Measurements from ENCODE around the gene LRRIQ1.
"Not testable (repeated sequence)": the region's sequence is repeated elsewhere in the genome, so short reads cannot be mapped to it uniquely, and the experiment has no call there.

The LRRIQ1 gene

DNA sequence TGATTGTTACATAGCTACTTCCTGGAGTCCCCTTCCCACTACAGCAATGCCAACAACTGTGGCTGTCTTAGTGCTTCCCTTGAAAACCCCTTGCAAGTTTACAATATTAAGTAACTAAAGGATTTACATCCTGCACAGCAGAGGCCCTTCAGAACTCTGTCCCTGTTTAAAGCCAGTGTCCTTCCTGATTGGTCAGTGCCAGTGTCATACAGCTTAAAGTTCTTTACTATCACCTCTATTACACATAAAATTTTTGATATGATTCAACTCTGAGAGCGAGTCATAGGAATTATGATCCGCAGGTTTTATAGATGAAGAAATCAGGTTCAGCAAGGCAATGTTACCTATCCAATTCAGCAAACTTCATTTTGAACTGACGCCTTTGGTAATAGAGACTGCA lies 152.5 kb downstream of the LRRIQ1 start:
- in situ Hi-C loops (cut with MboI; ENCODE audit: low sequenced_read_pairs, unreplicated experiment): no loop called here
- TF ChIP-seq, protein P1, sequence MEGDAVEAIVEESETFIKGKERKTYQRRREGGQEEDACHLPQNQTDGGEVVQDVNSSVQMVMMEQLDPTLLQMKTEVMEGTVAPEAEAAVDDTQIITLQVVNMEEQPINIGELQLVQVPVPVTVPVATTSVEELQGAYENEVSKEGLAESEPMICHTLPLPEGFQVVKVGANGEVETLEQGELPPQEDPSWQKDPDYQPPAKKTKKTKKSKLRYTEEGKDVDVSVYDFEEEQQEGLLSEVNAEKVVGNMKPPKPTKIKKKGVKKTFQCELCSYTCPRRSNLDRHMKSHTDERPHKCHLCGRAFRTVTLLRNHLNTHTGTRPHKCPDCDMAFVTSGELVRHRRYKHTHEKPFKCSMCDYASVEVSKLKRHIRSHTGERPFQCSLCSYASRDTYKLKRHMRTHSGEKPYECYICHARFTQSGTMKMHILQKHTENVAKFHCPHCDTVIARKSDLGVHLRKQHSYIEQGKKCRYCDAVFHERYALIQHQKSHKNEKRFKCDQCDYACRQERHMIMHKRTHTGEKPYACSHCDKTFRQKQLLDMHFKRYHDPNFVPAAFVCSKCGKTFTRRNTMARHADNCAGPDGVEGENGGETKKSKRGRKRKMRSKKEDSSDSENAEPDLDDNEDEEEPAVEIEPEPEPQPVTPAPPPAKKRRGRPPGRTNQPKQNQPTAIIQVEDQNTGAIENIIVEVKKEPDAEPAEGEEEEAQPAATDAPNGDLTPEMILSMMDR (IDR thresholded peaks at IDR 0.05; ENCODE audit: borderline replicate concordance, control extremely low read depth, extremely low read depth, insufficient read depth, missing control alignments): no peak
- DNase-seq (ENCODE audit: low spot score): no peak

DNA sequence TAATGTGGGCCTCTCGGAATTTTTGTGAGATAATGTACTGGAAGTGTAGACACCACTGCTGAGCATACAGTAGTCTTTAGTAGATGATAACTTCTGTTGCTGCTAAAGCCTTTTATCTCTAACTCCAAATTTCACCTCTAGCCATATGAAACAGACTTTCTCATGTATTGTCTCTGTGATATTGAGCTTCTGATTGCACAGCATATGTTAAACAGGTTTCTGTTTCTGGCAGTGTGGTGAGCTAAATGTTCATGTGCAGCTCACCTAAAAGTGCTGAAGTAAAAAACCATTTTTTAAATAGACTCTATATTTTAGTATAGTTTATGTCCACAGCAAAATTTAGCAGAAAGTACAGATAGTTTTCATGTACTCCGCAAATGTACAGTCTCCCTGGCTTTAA lies 154.6 kb downstream of the LRRIQ1 start:
- DNase-seq (ENCODE audit: low spot score): no peak
- in situ Hi-C loops (cut with MboI; ENCODE audit: low sequenced_read_pairs, unreplicated experiment): no loop called here
- TF ChIP-seq, protein P1 (IDR thresholded peaks at IDR 0.05; ENCODE audit: borderline replicate concordance, control extremely low read depth, extremely low read depth, insufficient read depth, missing control alignments): no peak

DNA sequence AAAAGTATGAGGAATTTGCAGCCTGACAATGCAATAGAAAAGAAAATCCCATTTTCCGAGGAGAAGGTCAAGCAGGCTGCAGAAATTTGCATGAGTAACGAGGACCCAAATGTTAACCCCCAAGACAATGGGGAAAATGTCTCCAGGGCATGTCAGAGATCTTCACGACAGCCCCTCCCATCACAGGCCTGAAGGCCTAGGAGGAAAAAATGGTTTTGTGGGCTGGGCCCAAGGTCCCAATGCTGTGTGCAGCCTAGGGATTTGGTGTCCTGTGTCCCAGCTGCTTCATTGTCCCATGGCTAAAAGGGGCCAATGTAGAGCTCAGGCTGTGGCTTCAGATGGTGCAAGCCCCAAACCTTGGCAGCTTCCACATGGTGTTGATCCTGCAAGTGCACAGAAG lies 167.7 kb downstream of the LRRIQ1 start:
- DNase-seq (ENCODE audit: low spot score); in situ Hi-C loops (cut with MboI; ENCODE audit: low sequenced_read_pairs, unreplicated experiment): not testable (repeated sequence)

DNA sequence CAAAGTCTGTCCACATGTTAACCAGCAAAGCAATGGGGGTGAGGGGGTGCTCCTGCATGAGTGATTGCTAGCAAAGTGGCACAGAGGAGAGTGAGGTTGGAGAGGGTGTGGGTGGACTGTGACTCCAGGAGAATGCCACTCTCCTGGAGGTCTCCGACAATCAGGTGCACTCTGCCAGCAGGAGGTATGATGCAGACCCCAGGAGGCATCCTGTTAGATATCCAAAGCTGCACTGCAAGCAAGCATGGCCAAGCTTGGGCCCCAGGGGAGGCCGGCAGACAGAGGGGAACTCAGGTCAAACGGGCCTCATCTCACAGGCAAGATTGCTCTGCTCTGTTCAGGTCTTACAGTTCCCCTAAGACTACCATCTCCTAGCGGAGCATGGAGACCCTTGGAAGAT lies 170.4 kb downstream of the LRRIQ1 start:
- no peak for DNase-seq (ENCODE audit: low spot score)
- in situ Hi-C loops (cut with MboI; ENCODE audit: low sequenced_read_pairs, unreplicated experiment): no loop called here
- TF ChIP-seq, protein P1 (IDR thresholded peaks at IDR 0.05; ENCODE audit: borderline replicate concordance, control extremely low read depth, extremely low read depth, insufficient read depth, missing control alignments): no peak

DNA sequence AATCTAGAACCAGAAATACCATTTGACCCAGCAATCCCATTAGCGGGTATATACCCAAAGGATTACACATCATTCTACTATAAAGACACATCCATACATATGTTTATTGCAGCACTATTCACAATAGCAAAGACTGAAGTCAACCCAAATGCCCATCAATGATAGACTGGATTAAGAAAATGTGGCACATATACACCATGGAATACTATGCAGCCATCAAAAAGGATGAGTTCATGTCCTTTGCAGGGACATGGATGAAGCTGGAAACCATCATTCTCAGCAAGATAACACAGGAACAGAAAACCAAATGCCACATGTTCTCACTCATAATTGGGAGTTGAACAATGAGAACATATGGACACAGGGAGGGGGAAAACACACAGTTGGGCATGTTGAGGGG lies 188.2 kb downstream of the LRRIQ1 start:
- in situ Hi-C loops (cut with MboI; ENCODE audit: low sequenced_read_pairs, unreplicated experiment); DNase-seq (ENCODE audit: low spot score): not testable (repeated sequence)

DNA sequence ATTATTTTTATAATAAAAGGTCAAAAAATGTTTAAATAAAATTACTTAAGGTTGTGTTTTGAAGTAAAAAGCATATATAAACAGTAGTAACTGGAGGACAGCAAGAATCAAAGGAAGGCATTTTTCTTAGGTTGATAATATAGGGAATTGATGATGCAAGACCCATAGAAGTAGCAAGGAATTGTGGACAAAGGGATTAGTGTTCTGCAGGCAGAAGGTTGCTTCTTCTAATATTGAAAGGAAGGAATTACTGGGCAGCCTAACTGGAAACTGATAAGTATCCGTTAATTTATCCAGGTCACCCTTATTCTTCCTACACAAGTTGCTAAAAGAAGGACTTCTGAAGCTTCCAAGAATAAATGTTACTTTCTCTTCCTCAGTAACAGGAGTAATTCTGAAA lies 189.3 kb downstream of the LRRIQ1 start:
- in situ Hi-C loops (cut with MboI; ENCODE audit: low sequenced_read_pairs, unreplicated experiment): no loop called here
- no peak for DNase-seq (ENCODE audit: low spot score)
- TF ChIP-seq, protein P1 (IDR thresholded peaks at IDR 0.05; ENCODE audit: borderline replicate concordance, control extremely low read depth, extremely low read depth, insufficient read depth, missing control alignments): no peak

DNA sequence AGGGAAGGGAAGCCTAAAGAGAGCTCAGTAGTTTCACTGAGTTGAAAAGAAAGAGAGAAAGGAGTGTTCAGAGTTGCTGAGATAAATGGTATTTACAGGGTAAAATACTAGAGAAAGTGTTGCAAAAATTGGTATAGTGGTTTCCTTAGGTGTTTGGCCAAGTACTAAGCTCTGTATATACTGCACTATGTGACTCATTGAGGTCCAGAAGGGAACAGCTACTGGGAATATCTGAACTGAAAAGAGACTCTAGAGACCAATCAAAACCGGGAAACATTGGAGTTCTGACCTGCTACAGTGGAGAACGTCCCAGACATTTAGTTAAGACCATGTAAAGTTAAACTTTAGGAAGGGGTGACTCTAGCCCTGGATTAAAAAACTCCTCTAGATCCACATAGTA lies 201.2 kb downstream of the LRRIQ1 start:
- DNase-seq (ENCODE audit: low spot score): no peak
- in situ Hi-C loops (cut with MboI; ENCODE audit: low sequenced_read_pairs, unreplicated experiment): no loop called here
- TF ChIP-seq, protein P1 (IDR thresholded peaks at IDR 0.05; ENCODE audit: borderline replicate concordance, control extremely low read depth, extremely low read depth, insufficient read depth, missing control alignments): no peak

DNA sequence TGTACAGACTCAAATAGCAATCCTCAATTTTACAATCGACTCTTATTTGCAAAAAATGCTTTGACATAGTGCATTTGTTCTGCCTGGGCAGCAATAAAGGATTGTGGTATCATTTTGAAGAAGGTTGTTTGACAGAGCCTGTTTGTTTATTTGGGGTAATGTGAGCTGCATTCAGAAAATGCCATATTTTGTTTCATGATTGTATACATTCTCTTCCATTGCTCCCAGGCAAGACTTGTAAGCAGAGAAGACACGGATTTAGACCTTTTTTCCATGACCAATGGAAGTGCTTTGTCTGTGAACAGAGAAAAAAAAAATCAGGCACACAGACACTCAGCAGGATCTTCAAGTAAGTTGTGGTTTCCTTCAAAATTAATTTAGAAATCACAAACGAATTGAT lies 208.4 kb downstream of the LRRIQ1 start:
- in situ Hi-C loops (cut with MboI; ENCODE audit: low sequenced_read_pairs, unreplicated experiment): no loop called here
- DNase-seq (ENCODE audit: low spot score): no peak
- TF ChIP-seq, protein P1 (IDR thresholded peaks at IDR 0.05; ENCODE audit: borderline replicate concordance, control extremely low read depth, extremely low read depth, insufficient read depth, missing control alignments): no peak

All from GM13976 (cell line).